Memory B cell (primary cell): ENCODE data around the gene HBQ1.

ENCODE experiments used
- ATAC-seq: fragments of 150-1000 bp; cut with Tn5 transposase; 2 replicates; pipeline ENCODE4 v1.10.0; 2021; ENCODE audit warnings: low read depth, mild to moderate bottlenecking, moderate library complexity
- DNase-seq, 2 donors: peaks; one replicate each; pipeline ENCODE4 v3.0.0; 2022; ENCODE audit warnings: low spot score in 2 of 2
- H3K27ac Mint-ChIP-seq: one replicate; pipeline ENCODE4 v1.8.0; 2022; ENCODE audit warnings: mild to moderate bottlenecking, moderate library complexity, mixed read lengths
- H3K27me3 Mint-ChIP-seq: one replicate; pipeline ENCODE4 v1.8.0; 2022; ENCODE audit warnings: mixed read lengths
- H3K36me3 Mint-ChIP-seq: one replicate; pipeline ENCODE4 v1.8.0; 2022; ENCODE audit warnings: mild to moderate bottlenecking, mixed read lengths
- H3K4me1 Mint-ChIP-seq: one replicate; pipeline ENCODE4 v1.8.0; 2022; ENCODE audit warnings: mixed read lengths
- H3K4me3 Mint-ChIP-seq: one replicate; pipeline ENCODE4 v1.8.0; 2022; ENCODE audit warnings: mild to moderate bottlenecking, moderate library complexity, mixed read lengths
- H3K9me3 Mint-ChIP-seq: one replicate; pipeline ENCODE4 v1.8.0; 2022; ENCODE audit warnings: mixed read lengths

The HBQ1 gene

DNA sequence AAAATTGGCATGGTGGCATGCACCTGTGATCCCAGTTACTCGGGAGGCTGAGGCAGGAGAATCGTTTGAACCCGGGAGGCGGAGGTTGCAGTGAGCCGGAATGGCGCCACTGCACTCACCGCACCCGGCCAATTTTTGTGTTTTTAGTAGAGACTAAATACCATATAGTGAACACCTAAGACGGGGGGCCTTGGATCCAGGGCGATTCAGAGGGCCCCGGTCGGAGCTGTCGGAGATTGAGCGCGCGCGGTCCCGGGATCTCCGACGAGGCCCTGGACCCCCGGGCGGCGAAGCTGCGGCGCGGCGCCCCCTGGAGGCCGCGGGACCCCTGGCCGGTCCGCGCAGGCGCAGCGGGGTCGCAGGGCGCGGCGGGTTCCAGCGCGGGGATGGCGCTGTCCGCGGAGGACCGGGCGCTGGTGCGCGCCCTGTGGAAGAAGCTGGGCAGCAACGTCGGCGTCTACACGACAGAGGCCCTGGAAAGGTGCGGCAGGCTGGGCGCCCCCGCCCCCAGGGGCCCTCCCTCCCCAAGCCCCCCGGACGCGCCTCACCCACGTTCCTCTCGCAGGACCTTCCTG is at the start of gene HBQ1:
Gene HBQ1 (plus strand): TSS at position 359 of the 575 bp plus-strand sequence. CDS start 28 bp downstream, at position 387.
- H3K27ac Mint-ChIP-seq: no peak within 1 kb of the TSS
- ATAC-seq (no peak), DNase-seq (no peak)
- H3K27me3 Mint-ChIP-seq: peaks cover 14% of the 10 kb centered on the region
- H3K4me1 Mint-ChIP-seq: peaks cover 4% of the 10 kb centered on the region
- H3K9me3 Mint-ChIP-seq: no peaks in the 10 kb centered on the region
- peak within 1 kb of the TSS; percentile 37 for H3K4me3 Mint-ChIP-seq
- no peaks in the 10 kb centered on the region for H3K36me3 Mint-ChIP-seq

DNA sequence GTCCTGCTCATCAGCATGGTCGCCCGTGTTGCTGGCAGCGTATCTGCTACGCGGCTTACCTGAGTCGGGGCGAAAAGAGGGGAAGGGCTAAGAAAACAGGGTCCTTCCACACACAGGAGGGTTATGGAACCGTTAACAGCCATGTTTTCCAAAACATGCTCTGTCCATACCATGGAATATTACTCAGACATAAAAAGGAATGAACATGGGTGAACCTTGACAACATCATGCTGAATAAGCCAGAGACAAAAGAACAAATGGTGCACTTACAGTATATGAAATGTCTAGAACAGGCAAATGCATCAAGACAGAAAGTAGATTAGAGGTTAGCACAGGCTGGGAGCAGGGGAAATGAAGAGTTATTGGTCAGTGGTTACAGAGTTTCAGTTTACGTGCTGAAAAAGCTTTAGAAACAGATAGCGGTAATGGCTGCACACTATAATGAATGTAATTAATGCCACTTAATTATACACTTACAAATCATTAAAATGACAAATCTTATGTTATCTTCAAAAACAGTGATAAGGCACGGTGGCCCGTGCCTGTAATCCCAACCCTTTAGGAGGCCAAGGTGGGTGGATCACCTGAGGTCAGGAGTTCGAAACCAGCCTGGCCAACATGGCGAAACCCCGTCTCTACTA is 49.6 kb upstream of the HBQ1 start:
- H3K9me3 Mint-ChIP-seq: no peaks in the 10 kb centered on the region

GRCh38 chr16:132120-132519 is 48.1 kb upstream of the HBQ1 start:
- H3K27ac Mint-ChIP-seq: no peak overlapping the region
- H3K27me3 Mint-ChIP-seq: no peaks in the 10 kb centered on the region
- peaks cover 16% of the 10 kb centered on the region for H3K4me1 Mint-ChIP-seq
- H3K9me3 Mint-ChIP-seq: no peaks in the 10 kb centered on the region
- no peak for DNase-seq
- ATAC-seq: no peak
- H3K4me3 Mint-ChIP-seq: no peak overlapping the region
- peaks cover 6% of the 10 kb centered on the region for H3K36me3 Mint-ChIP-seq

More for the DNA sequence above, 49.6 kb upstream of the HBQ1 start:
- Mint-ChIP-seq H3K4me3 (no peak overlapping the region), H3K27ac (no peak overlapping the region), H3K27me3 (no peaks in the 10 kb centered on the region), H3K4me1 (peaks cover 13% of the 10 kb centered on the region), H3K36me3 (peaks cover 3% of the 10 kb centered on the region)
- DNase-seq: no peak
- no peak for ATAC-seq

GRCh38 chr16:133716-134115 is 46.5 kb upstream of the HBQ1 start:
- DNase-seq (no peak), ATAC-seq (no peak)
- H3K4me3 Mint-ChIP-seq: no peak overlapping the region
- H3K27ac Mint-ChIP-seq: no peak overlapping the region
- H3K27me3 Mint-ChIP-seq: no peaks in the 10 kb centered on the region
- H3K4me1 Mint-ChIP-seq: peaks cover 16% of the 10 kb centered on the region
- no peaks in the 10 kb centered on the region for H3K9me3 Mint-ChIP-seq
- peaks cover 6% of the 10 kb centered on the region for H3K36me3 Mint-ChIP-seq

DNA sequence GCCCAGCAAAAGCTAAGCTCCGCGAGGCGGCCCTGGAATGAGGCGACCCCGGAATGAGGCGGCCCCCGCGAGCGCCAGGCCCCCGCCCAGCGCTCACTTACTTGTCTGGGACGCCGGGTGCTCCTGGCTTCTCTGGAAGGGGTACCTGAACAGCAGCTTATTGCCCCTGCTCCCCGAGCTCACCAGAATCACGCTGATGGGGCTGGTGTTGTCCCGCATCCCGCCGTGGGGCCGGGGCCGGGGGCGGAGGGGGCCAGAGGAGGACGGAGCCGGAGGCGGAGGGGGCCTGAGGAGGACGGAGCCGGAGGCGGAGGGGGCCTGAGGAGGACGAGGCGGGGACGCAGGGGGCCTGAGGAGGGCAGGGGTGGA is 42.2 kb upstream of the HBQ1 start:
- peaks cover 2% of the 10 kb centered on the region for H3K36me3 Mint-ChIP-seq
- H3K27me3 Mint-ChIP-seq: no peaks in the 10 kb centered on the region
- ATAC-seq: no peak
- peak overlapping the region; percentile 80 for H3K4me3 Mint-ChIP-seq
- peaks cover 13% of the 10 kb centered on the region for H3K4me1 Mint-ChIP-seq
- peak in 1 of 2 donors; percentile 41 for DNase-seq
- no peaks in the 10 kb centered on the region for H3K9me3 Mint-ChIP-seq
- H3K27ac Mint-ChIP-seq: peak overlapping the region; percentile 95

DNA sequence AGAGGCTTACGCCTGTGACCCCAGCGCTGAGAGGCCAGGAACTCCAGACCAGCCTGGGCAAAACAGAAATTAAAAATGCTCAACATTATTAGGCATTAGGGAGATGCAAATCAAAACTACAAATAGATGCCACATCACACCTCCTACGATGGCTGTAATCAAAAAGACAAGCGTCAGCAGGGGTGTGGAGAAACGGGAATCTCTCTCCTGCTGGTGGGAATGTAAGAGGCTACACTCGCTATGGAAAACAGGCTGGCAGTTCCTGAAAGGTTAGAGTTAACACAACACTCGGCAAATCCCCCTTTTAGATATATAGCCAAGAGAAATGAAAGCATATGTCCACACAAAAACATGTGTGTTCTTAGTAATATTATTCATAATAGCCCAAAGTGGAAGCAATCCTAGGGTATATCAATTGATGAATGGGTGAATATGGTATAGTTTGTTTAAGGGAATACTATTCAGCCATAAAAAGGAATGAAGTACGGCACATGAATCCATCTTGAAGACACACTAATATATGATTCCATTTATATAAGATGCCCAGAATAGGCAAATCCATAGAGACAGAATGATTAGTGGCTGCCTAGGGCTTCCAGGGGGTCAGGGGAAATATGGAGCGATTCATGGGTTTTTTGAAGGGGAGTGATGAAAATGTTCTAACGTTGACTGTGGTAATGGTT is 39.9 kb upstream of the HBQ1 start:
- ATAC-seq (no peak), DNase-seq (no peak)
- H3K4me1 Mint-ChIP-seq: peaks cover 4% of the 10 kb centered on the region
- H3K9me3 Mint-ChIP-seq: no peaks in the 10 kb centered on the region
- peaks cover 11% of the 10 kb centered on the region for H3K27me3 Mint-ChIP-seq
- H3K4me3 Mint-ChIP-seq: no peak overlapping the region
- H3K27ac Mint-ChIP-seq: no peak overlapping the region
- peaks cover 2% of the 10 kb centered on the region for H3K36me3 Mint-ChIP-seq

- no peak for DNase-seq
- Mint-ChIP-seq H3K9me3 (no peaks in the 10 kb centered on the region), H3K36me3 (no peaks in the 10 kb centered on the region), H3K27ac (no peak overlapping the region), H3K27me3 (peaks cover 11% of the 10 kb centered on the region), H3K4me3 (no peak overlapping the region), H3K4me1 (no peaks in the 10 kb centered on the region)
- no peak for ATAC-seq
These were observed 37.8 kb upstream of the HBQ1 start for GRCh38 chr16:142405-142967.

DNA sequence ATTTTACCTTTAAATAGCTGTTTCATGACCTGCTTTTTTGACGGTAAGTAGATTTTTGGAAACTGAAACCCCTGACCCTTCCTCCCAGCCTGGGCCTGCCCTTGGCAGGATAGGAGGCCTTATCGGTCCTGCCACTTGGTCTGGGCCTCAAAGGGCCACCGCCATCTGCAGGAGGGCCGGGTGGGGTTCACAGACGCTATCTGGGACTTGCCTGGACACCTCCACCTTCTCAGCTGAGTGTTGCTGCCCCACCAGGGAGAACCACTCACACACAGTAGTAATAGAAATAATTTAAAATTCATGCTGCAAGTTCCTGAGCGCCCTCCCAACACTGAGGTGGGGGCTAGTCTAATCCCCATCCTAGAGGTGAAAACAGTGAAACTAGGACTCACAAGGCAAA is 37.2 kb upstream of the HBQ1 start:
- Mint-ChIP-seq H3K36me3 (no peaks in the 10 kb centered on the region), H3K4me3 (no peak overlapping the region), H3K27ac (no peak overlapping the region), H3K9me3 (no peaks in the 10 kb centered on the region), H3K4me1 (no peaks in the 10 kb centered on the region), H3K27me3 (peaks cover 11% of the 10 kb centered on the region)
- DNase-seq: no peak
- ATAC-seq: no peak

GRCh38 chr16:143456-143855 is 36.8 kb upstream of the HBQ1 start:
- H3K9me3 Mint-ChIP-seq: no peaks in the 10 kb centered on the region
- H3K4me3 Mint-ChIP-seq: no peak overlapping the region
- no peaks in the 10 kb centered on the region for H3K4me1 Mint-ChIP-seq
- ATAC-seq (no peak), DNase-seq (no peak)
- peaks cover 11% of the 10 kb centered on the region for H3K27me3 Mint-ChIP-seq
- H3K27ac Mint-ChIP-seq: no peak overlapping the region
- H3K36me3 Mint-ChIP-seq: no peaks in the 10 kb centered on the region

- ATAC-seq: no peak
- Mint-ChIP-seq H3K9me3 (no peaks in the 10 kb centered on the region), H3K4me3 (no peak overlapping the region), H3K27me3 (peaks cover 15% of the 10 kb centered on the region), H3K27ac (no peak overlapping the region), H3K36me3 (no peaks in the 10 kb centered on the region), H3K4me1 (no peaks in the 10 kb centered on the region)
- DNase-seq: no peak
These were observed 35.4 kb upstream of the HBQ1 start for GRCh38 chr16:144797-145252.

DNA sequence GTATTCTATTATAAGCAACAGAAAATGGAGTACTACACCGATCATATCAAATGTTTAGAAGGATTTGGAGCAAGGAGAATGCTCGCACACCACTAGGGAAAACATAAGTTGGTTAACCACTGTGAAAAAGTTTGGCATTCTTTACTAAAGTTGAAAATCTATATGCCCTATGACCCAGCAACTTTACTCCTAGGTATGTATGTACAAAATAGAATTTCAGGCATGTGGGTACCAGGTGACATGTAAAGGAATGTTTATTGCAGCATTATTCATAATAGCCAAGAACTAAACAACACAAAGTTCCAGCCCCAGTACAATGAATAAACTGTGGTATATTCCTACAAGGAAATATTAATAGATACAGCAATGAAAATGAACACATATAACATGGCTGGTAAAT is 33.6 kb upstream of the HBQ1 start:
- no peaks in the 10 kb centered on the region for H3K9me3 Mint-ChIP-seq
- no peaks in the 10 kb centered on the region for H3K4me1 Mint-ChIP-seq
- ATAC-seq: no peak
- DNase-seq: no peak
- no peak overlapping the region for H3K27ac Mint-ChIP-seq
- no peaks in the 10 kb centered on the region for H3K36me3 Mint-ChIP-seq
- H3K4me3 Mint-ChIP-seq: no peak overlapping the region
- peaks cover 15% of the 10 kb centered on the region for H3K27me3 Mint-ChIP-seq

DNA sequence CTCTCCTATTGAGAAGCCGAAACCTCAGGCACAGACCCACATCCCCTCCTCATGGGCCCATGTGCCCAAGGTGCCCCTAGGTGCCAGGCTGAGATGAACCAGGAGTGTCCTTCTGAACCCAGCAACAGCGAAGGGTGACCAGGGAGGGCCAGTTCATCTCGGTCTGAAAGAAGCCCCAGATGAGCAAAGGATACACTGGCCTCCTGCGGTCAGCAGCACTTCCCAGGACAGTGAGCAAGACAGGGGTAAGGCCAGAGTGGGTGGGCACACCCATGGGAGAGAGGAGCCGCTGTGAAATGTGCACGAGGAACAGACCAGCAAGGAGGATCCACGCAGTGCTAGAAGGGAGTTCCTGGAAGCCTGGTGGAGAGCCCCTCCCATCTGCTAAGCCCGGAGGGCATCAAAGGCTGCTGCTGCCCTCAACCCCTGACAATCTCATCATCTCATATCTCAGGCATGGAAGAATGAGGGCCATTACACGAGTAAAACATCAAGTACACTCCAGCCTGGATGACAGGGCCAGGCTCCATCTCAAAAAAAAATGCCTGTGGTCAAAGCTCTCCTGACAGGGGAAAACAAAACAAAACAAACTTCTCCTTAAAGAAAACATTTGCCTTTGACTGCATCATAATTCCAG is 31.1 kb upstream of the HBQ1 start:
- Mint-ChIP-seq H3K4me1 (peaks cover 3% of the 10 kb centered on the region), H3K27me3 (peaks cover 16% of the 10 kb centered on the region), H3K9me3 (no peaks in the 10 kb centered on the region), H3K4me3 (no peak overlapping the region), H3K27ac (no peak overlapping the region), H3K36me3 (no peaks in the 10 kb centered on the region)
- ATAC-seq (no peak), DNase-seq (no peak)

DNA sequence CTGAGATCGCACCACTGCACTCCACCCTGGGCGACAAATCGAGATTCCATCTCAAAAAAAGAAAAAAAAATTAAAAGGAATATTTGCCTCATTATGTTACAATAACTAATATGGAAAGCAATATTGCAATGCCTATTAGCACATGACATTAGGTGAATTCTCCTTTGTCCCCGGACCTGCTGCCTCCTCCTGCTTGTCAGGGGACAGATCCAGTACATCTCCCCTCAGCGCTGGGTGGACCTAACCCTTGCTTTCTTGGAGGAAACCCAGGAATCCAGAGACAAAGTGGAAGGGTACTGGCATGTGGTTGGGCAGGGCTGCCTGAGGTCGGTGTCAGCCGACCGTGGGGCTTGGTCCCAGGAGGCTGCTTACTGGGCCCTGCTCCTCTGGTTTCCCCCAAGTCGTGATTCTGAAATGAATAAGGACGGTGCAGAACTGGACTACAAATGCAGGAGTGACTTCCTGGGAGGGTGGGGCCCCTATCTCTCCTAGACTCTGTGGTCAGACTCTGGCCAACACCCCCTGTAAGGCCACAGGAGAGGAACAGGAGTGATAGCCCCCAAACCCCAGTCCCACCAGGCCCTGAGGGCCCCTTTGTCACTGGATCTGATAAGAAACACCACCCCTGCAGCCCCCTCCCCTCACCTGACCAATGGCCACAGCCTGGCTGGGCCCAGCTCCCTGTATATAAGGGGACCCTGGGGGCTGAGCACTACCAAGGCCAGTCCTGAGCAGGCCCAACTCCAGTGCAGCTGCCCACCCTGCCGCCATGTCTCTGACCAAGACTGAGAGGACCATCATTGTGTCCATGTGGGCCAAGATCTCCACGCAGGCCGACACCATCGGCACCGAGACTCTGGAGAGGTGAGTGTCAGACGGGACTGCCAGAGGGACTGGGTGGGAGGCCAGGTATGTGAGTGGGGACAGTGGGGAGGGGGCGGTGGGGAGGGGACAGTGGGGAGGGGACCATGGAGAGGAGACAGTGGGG is 27.8 kb upstream of the HBQ1 start, which contains the start of gene HBZ:
Gene HBZ (plus strand): TSS at position 504 of the 988 bp plus-strand sequence. CDS start 266 bp downstream, at position 770.
- Mint-ChIP-seq H3K27ac (peak within 1 kb of the TSS; percentile 42), H3K4me1 (peaks cover 10% of the 10 kb centered on the region), H3K27me3 (peaks cover 18% of the 10 kb centered on the region), H3K4me3 (peak within 1 kb of the TSS; percentile 66), H3K36me3 (no peaks in the 10 kb centered on the region), H3K9me3 (no peaks in the 10 kb centered on the region)
- ATAC-seq (no peak), DNase-seq (no peak)
